Body of pancreas (tissue), 4 donors: ENCODE measurements around the gene SLX4. TPM values are rescaled to one million over a fixed set of nuclear protein-coding genes. Genes with fewer than 3 reads are reported as not detected.

Experiments used
- ATAC-seq: fragments of 150-250 bp; one replicate; pipeline ENCODE4 v1.9.1; 2016
- DNase-seq, 4 donors: peaks; one replicate each; pipeline ENCODE4 v3.0.0-alpha.2; 2019
- H3K27ac ChIP-seq, 4 donors: fragments of 200-600 bp; sonication (generic); 1 replicate in 3 of 4; 2 replicates in 1 of 4; pipeline versions ENCODE4 v1.5.1 to v1.6.1; 2016 to 2019; ENCODE audit warnings: mild to moderate bottlenecking in 1 of 4, mixed read lengths in 1 of 4, moderate library complexity in 1 of 4
- H3K27me3 ChIP-seq, 2 donors: fragments of 200-600 bp; sonication (generic); one replicate each; pipeline ENCODE4 v1.6.0; 2016; ENCODE audit warnings: mild to moderate bottlenecking in 1 of 2
- H3K36me3 ChIP-seq, 2 donors: fragments of 200-600 bp; sonication (generic); replicated peaks in 1 of 2; 2 replicates each; pipeline ENCODE4 v1.5.1; 2016; ENCODE audit warnings: low read depth in 2 of 2; ENCODE audit not compliant: insufficient read depth in 1 of 2
- H3K4me1 ChIP-seq: fragments of 200-600 bp; sonication (generic); one replicate; pipeline ENCODE4 v1.6.0; 2016
- H3K4me3 ChIP-seq, 2 donors: fragments of 200-600 bp; sonication (generic); 1 replicate in 1 of 2; 2 replicates in 1 of 2; pipeline ENCODE4 v1.5.1; 2016 to 2019
- H3K9me3 ChIP-seq, 3 donors: fragments of 200-600 bp; sonication (generic); 1 replicate in 2 of 3; 2 replicates in 1 of 3; pipeline ENCODE4 v1.5.1; 2016
- POLR2A ChIP-seq, 3 donors: fragments of 450-650 bp; IDR thresholded peaks; one replicate each; pipeline ENCODE4 v1.6.1; 2016; ENCODE audit warnings: antibody characterized with exemption in 3 of 3, mild to moderate bottlenecking in 2 of 3
- WGBS, 2 donors: methylation state at CpG; one replicate each; pipeline ENCODE4 v1.1.5; 2017; 5-methylcytosine and 5-hydroxymethylcytosine counted together
- intact Hi-C: fragments of 100-400 bp; cut with DNase I; formaldehyde crosslinking; loops from one replicate; pipeline ENCODE4 v1.15.1; 2023
- total RNA-seq, 2 donors: library from RNA; depleted of rRNA; stranded (reverse); fragments of >200 nt; gene quantifications; one replicate each; pipeline ENCODE4 v1.1.0, GENCODE V29; 2016
- TF ChIP-seq, protein P1 (sequence below), 7 experiments: fragments of 450-650 bp in 4 of 7; fragments of 200-600 bp in 3 of 7; sonication (generic) in 3 of 7; IDR thresholded peaks; one replicate each; pipeline ENCODE4 v1.5.1; 2016 to 2019; ENCODE audit warnings: antibody characterized with exemption in 7 of 7

Gene SLX4
- total RNA-seq, 2 donors from 2014 or later: 3.6 to 4.2 TPM

DNA sequence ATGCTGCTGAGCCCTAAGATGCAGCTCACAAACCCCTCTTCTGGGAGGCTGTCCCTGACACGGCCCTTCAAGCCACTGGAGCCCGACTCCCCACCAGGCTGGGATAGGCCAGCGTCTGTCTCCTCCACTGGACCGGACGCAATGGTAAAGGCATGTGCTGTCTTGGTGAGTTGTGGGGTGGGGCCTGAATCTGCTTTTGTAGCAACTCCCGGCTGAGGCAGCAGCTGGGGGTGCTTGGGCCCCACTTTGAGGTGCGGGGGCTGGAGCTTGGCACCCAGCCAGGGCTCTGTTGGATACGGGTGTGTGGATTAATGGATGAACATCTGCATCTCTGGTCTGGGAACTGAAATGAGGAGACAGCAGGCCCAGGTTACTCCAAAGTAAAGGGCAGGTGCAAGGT, 30.7 kb downstream of the SLX4 start:
- no peak for TF ChIP-seq POLR2A (IDR thresholded peaks at IDR 0.05)
- TF ChIP-seq, protein P1, sequence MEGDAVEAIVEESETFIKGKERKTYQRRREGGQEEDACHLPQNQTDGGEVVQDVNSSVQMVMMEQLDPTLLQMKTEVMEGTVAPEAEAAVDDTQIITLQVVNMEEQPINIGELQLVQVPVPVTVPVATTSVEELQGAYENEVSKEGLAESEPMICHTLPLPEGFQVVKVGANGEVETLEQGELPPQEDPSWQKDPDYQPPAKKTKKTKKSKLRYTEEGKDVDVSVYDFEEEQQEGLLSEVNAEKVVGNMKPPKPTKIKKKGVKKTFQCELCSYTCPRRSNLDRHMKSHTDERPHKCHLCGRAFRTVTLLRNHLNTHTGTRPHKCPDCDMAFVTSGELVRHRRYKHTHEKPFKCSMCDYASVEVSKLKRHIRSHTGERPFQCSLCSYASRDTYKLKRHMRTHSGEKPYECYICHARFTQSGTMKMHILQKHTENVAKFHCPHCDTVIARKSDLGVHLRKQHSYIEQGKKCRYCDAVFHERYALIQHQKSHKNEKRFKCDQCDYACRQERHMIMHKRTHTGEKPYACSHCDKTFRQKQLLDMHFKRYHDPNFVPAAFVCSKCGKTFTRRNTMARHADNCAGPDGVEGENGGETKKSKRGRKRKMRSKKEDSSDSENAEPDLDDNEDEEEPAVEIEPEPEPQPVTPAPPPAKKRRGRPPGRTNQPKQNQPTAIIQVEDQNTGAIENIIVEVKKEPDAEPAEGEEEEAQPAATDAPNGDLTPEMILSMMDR (IDR thresholded peaks at IDR 0.05): no peak
- no peaks in the 10 kb centered on the region for H3K36me3 ChIP-seq
- H3K27me3 ChIP-seq: no peaks in the 10 kb centered on the region
- no peaks in the 10 kb centered on the region for H3K9me3 ChIP-seq
- DNase-seq (no peak), ATAC-seq (no peak)
- no peak overlapping the region for H3K27ac ChIP-seq
- WGBS, 2 donors: 93 to 96% methylated on average over 4 to 8 of the region's 8 CpGs
- no peak overlapping the region for H3K4me3 ChIP-seq
- H3K4me1 ChIP-seq: no peaks in the 10 kb centered on the region
- intact Hi-C loops: no loop called here

DNA sequence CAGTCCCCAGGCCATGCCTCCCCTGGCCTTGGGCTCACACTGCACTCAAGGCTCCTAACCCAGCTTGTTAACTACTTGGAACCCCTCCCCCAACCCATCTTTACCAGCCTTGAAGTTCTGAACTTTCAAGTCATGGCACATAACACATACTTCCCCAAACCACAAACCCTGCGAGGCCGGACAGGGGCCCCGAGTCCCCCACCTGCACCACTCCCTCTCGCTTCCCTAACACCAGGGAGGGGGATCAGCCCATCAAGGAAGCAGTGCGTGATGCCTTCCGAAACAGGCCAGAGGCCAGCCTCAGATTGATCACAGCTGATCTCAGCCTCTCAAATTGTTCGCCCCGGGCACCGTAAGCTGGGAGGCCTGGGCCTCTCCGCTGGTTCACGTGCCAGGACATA, 31.2 kb downstream of the SLX4 start:
- ATAC-seq (no peak), DNase-seq (no peak)
- 67 to 85% methylated on average over 11 of the region's 11 CpGs for WGBS, 2 donors
- H3K36me3 ChIP-seq: no peaks in the 10 kb centered on the region
- H3K27me3 ChIP-seq: no peaks in the 10 kb centered on the region
- H3K9me3 ChIP-seq: no peaks in the 10 kb centered on the region
- TF ChIP-seq, protein P1 (IDR thresholded peaks at IDR 0.05): no peak
- no peak for TF ChIP-seq POLR2A (IDR thresholded peaks at IDR 0.05)
- H3K27ac ChIP-seq: no peak overlapping the region
- intact Hi-C loops: no loop called here
- no peak overlapping the region for H3K4me3 ChIP-seq
- no peaks in the 10 kb centered on the region for H3K4me1 ChIP-seq

DNA sequence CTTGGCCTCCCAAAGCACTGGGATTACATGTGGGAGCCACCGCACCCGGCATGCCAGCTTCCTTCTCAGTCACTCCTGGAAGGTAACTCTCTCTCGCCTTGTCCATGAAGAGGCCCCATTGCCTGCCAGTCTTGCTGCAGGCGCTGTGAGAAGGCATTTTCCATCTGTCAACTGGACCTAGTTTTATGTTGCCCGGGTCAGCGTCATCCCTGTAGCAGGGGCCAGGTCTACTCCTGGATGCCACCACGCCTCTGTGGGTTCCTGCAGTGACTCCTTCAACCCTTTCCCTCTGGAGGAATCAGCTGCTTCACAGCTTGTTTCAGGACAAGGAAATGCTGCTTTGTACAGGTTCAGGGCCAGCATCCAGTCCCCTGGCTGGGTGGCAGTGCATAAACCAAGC, 31.6 kb downstream of the SLX4 start:
- no peak for TF ChIP-seq POLR2A (IDR thresholded peaks at IDR 0.05)
- TF ChIP-seq, protein P1 (IDR thresholded peaks at IDR 0.05): no peak
- intact Hi-C loops: no loop called here
- Histone ChIP-seq H3K4me3 (no peak overlapping the region), H3K27me3 (no peaks in the 10 kb centered on the region), H3K4me1 (no peaks in the 10 kb centered on the region), H3K36me3 (no peaks in the 10 kb centered on the region), H3K27ac (no peak overlapping the region), H3K9me3 (no peaks in the 10 kb centered on the region)
- DNase-seq (no peak), ATAC-seq (no peak)
- 84 to 89% methylated on average over 3 to 7 of the region's 7 CpGs for WGBS, 2 donors

DNA sequence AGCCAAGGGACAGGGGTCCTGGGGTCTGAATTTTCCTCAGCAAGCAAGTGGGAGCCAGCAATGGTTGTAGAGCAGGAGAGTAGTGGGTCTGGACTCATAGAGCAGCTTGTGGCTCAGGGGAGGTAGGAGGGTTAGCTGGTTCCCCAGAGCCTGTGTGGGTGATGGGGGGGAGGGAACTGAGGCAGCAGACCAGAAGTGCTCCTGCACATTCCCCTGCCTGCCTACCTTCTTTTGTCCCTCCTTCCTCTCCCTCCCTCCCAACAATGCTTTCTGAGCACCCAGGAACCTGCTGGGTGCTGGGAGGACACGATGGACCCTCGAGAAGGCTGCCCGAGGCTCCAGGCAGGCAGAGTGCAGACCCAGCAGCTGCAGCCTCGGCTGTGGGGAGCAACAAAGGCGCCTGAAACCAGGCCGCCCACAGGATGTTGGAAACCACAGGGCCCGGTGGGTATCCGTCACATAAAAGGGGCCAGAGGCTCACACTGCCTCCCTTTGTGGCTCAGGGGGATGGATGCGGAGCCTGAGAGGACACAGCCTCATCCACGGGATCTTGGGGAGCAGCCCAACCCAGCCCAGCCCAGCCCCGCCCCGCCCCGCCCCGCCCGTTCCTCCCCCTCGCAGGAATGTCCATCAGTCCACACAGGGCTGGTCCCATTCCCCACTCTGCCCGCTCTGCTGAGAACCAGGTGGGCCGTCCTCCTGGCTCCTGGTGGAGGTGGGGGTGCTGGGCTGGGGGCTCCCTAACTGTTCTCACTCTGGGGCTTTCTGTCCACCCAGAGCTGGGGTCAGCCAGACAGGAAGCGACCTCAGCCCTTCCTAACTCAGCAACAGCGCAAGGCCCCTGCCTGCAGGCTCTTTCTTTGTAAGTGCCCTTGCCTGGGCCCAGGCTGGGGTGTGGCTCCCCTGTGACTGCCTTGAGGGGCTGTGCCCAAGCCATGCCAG, 32.5 kb downstream of the SLX4 start:
- no peaks in the 10 kb centered on the region for H3K9me3 ChIP-seq
- ATAC-seq (peak; percentile 17), DNase-seq (peak in 1 of 4 donors; percentile 9)
- no peaks in the 10 kb centered on the region for H3K4me1 ChIP-seq
- intact Hi-C loops: no loop called here
- no peak overlapping the region for H3K27ac ChIP-seq
- no peaks in the 10 kb centered on the region for H3K27me3 ChIP-seq
- H3K4me3 ChIP-seq: no peak overlapping the region
- TF ChIP-seq POLR2A (IDR thresholded peaks at IDR 0.05): no peak
- TF ChIP-seq, protein P1 (IDR thresholded peaks at IDR 0.05): no peak
- 35 to 51% methylated on average over 5 to 20 of the region's 20 CpGs for WGBS, 2 donors
- no peaks in the 10 kb centered on the region for H3K36me3 ChIP-seq

DNA sequence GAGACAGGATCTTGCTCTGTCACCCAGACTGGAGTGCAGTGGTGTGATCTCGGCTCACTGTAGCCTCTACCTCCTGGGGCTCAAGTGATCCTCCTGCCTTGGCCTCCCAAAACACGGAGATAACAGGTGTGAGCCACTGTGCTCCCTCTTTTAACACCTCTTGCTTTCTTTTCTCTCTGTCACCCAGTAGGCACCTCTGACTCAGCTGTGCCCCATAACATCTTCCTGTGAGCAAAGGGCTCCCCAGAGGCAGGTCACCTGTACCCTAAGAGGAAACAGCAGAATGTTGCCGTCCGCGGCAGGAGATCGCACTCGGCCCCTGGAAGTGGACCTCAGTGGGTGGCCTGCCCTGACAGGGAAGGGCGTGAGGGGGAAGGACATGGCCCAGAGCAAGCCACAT, 33.3 kb downstream of the SLX4 start:
- intact Hi-C loops: no loop called here
- Histone ChIP-seq H3K27me3 (no peaks in the 10 kb centered on the region), H3K9me3 (no peaks in the 10 kb centered on the region), H3K36me3 (no peaks in the 10 kb centered on the region), H3K27ac (no peak overlapping the region), H3K4me3 (no peak overlapping the region), H3K4me1 (no peaks in the 10 kb centered on the region)
- TF ChIP-seq, protein P1 (IDR thresholded peaks at IDR 0.05): no peak
- DNase-seq (no peak), ATAC-seq (no peak)
- WGBS, 2 donors: 63 to 84% methylated on average over 7 to 8 of the region's 8 CpGs
